ENCODE data around the gene PHYH.
"Not testable (repeated sequence)": the region's sequence is repeated elsewhere in the genome, so short reads cannot be mapped to it uniquely, and the experiment has no call there.

PHYH gene

DNA sequence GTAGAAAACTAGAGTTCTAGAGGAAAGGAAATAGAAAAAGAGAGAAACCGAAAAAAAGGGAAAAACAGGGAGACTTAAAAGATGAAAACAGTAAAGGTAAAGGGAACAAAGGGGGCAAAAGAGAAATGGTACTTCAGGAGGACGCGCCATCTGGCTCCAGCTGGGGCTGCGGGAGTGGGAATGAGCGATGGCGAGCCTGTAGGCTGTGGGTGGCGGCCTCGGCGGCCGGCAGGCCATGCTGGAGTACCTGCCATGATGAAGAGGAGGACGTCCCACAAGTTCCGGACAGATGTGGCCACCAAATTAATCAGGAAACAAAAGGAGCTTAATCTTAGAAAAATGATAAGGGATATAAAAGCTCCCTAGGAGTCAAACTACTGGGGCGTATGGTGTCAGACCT lies 21.7 kb upstream of the PHYH start:
- no peak for DNase-seq (ENCODE audit: low read depth in 2 of 2)

DNA sequence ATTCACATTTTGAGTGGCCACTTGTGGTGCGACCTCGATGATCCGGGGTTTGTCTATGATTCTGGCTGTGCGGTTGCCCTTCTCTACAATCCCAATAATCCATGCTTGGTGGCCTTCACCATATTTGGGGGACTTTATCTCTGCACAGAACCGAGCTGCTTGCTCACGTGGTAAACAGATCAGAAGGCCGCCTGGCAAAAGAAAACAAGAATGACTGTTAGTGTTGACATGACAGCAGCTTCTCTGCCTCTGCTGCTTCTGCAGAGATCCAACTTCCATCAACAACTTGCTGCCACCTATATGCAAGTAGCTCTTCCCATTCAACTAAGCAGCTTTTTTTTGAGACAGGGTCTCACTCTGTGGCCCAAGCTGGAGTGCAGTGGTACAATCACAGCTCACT lies 19.3 kb upstream of the PHYH start:
- no peak for DNase-seq (ENCODE audit: low read depth in 2 of 2)

DNA sequence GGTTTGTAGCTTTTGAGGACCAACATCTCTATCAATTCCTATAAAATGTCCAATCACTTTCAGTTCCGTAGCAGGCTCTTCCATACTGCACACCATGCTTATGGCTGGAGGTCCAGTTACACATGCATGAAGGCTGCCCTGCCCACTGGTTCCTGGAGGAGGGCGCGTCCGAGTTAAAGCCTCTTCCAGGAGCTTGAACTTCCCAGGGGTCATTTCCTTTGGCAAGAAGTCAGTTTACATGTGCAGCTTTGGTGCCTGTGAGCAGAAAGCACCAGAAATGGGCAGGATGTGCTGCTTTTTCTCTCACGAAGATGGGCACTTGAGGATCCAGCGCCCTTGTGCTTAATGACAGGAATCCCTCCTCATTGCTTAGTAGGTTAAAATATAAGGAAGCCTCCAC lies 17.6 kb upstream of the PHYH start:
- DNase-seq (ENCODE audit: low read depth in 2 of 2), result no peak

DNA sequence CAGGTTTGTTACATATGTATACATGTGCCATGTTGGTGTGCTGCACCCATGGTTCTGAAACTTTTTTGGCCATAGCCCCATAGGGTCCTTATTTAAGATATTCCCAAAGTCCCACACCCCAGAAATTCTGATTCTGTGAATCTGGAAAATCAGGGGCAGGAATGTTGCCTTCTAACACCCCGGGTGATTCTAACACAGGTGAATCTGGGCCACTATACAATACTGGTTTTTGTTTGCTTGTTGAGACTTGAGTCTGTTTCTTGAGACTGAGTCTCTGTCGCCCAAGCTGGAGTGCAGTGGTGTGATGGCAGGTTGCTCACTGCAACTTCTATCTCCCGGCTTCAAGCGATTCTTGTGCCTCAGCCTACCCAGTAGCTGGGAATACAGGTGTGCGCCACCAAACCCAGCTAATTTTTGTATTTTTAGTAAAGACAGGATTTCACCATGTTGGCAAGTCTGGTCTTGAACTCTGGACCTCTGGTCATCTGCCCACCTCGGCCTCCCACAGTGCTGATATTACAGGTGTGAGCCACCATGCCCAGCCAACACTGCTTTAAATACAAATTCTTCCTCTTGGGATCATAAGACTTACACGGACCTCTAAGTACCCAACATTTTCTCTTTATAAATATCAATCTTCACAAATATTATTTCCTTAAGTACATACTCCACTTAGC lies 16.9 kb upstream of the PHYH start:
- no peak for DNase-seq (ENCODE audit: low read depth in 2 of 2)

DNA sequence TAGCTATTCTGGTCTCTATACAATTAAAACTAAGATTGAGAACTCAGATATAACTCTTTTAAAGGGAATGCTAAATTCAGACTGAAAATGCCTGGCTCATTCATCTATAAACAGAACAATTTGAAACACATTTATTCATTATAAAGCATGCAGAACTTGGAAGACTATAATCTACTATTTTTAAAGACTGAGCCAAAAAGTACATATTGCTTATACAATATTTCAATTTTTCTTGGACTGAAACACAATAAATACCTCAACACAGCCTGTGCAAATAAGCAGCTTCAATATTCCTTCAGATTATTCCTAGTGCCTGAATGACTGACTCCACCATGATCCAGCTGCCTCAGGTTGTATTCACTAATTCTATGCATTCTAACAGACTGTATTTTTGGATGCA lies 15.5 kb upstream of the PHYH start:
- no peak for DNase-seq (ENCODE audit: low read depth in 2 of 2)

DNA sequence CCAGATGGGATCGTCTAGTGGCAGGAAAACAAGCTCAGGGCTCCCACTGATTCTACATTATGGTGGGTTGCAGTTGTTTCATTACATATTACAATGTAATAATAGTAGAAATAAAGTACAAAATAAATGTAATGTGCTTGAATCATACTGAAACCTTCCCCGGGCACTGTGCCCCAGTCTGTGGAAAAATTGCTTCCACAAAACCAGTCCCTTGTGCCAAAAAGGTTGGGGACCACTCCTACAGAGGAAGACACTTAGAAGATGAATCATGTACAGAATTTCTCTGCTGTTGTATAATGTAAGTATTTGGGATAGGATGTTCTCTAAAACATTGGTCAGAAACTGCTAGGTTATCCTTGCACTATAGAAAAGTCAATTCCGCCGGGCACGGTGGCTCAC lies 11.3 kb upstream of the PHYH start:
- no peak for DNase-seq (ENCODE audit: low read depth in 2 of 2)

DNA sequence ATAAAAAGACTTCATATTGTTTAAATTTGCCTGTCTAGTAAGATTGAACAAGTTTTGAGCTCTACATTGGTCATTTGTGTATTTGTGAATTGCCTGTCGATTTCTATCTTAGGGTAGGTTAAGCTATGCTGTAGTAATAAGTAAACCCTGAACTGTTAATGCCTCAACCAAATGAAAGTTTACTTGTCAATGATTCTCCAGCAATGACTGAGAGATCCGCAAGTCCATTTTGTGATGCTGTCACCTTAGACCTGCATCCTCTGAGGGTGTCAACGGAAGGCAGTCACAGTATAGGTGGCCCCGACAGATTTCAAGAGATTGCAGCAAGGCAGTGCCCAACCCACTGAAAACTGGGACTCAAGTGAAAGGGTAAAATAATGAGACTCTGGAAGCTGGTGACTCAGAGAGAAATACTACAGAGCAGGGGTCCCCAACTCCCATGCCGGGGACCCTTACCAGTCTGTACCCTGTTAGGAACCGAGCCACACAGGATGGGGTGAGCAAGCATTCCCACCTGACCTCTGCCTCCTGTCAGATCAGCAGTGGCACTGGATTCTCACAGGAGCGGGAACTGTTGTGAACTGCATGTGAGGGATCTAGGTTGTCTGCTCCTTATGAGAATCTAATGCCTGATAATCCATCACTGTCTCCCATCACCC lies 10.8 kb upstream of the PHYH start:
- DNase-seq (ENCODE audit: low read depth in 2 of 2), result no peak

DNA sequence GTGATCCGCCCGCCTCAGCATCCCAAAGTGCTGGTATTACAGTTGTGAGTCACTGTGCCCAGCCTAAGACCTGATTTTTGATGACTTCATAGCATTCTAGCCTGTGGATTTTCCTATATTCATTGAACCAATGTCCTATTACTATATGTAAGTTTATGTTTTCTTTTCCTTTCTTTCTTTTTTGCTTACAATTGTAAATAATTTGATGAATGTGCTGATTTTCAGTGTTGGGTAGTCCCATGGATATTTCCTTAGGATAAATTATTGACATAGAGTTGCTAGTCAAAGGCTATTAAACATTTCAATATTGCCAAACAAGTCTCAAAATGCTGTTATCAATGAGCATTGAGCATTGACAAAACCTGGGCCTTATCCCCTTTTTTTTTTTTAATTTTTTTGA lies 9.9 kb upstream of the PHYH start:
- no peak for DNase-seq (ENCODE audit: low read depth in 2 of 2)

DNA sequence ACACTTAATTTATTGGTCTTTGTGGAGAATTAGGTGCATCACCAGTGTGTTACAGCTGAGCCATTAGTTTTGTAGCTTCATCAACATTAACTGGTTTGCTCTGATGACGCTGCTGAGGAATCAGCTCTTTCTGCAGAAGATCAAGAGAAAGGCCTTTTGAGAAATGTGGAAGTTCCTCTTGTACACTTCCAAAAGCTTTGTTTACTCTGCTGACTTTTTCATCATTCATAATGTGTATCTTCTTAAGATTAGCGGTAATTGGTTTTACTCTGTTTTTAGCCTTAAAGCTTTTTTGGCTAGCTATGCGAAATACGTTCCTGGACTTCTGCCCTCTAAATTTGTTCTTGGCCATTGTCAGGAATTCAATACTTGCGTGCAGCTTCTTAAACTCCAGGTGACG lies 8.2 kb upstream of the PHYH start:
- DNase-seq (ENCODE audit: low read depth in 2 of 2), result no peak

DNA sequence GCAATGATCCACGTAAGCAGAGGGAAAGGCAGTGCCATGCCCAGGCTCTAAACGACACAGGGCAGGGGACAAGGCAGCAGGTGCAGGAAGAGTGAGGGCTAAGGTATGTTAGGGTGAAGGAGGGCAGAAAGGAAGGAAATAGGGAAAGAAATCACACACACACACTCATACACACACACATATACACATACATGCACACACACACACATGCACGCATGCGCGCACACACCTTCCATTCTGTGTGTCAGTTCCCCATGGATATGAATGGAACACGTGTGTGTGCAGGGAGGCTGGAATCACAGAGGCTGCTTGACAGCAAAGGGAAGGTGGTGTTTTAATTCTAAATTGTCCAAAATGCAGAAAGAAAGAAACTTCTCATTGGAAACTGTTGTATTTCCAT lies 6.2 kb upstream of the PHYH start:
- DNase-seq (ENCODE audit: low read depth in 2 of 2), result no peak

DNA sequence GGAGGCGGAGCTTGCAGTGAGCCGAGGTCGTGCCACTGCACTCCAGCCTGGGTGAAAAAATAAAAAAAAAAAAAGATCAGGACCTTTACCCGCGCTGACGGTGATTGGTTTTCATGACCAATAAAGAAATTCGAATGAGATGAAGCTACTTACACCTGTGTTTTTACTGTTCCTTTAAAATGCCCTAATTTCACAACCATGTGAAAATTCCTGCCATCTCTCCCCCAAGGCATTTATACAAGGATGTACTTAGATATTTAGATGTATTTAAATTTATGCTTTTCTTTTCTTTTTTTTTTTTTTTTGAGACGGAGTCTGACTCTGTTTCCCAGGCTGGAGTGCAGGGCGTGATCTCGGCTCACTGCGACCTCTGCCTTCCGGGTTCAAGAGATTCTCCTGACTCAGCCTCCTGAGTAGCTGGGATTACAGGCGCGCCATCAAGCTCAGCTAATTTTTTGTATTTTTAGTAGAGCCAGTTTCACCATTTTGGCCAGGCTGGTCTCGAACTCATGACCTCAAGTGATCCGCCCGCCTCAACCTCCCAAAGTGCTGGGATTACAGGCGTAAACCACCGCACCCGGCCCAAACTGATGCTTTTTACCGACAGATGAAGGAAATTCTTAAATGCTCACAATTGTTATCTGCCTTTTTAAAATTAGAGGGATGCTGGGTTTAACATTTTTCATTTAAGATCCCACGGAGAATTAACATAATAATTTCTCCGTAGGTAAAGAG lies 3.1 kb upstream of the PHYH start:
- no peak for DNase-seq (ENCODE audit: low read depth in 2 of 2)

DNA sequence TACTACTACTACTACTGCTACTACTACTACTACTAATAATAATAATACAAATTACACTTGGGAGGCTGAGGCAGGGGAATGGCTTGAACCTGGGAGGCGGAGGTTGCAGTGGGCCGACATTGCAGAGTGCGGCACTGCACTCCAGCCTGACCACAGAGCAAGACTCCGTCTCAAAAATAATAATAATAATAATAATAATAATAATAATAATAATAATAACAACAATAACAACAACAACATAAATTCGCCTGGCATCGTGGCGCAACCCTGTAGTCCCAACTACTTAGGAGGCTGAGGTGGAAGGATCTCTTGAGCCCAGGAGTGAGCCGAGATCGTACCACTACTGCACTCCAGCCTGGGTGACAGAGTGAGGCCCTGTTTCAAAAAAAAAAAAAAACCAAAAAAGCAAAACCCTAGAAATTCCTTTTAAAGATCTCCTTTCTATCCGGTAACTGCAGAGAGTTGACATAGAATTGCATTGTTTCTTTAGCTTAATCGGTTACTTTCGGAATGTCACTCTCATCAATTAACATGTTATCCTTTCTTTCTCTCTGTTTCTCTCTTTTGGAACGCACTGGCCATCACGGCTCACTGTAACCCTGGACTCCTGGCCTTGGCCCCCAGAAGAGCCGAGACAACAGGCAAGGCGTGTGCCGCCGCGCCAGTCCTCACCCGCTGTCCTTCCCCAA lies 972 bp downstream of the PHYH start:
- DNase-seq (ENCODE audit: low read depth in 2 of 2), result no peak

DNA sequence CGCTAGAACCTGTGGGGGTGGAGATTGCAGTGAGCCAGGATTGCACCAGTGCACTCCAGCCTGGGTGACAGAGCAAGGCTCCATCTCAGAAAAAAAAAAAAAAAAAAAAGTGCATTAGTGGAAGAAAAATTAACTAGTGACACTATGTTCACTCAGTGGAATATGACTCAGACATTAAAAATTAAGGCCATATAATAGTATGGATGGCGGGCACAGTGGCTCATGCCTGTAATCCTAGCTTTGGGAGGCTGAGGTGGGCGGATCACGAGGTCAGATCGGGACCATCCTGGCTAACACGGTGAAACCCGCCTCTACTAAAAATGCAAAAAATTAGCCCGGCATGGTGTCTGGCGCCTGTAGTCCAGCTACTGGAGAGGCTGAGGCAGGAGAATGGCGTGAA lies 3.4 kb downstream of the PHYH start:
- DNase-seq (ENCODE audit: low read depth in 2 of 2), result no peak

DNA sequence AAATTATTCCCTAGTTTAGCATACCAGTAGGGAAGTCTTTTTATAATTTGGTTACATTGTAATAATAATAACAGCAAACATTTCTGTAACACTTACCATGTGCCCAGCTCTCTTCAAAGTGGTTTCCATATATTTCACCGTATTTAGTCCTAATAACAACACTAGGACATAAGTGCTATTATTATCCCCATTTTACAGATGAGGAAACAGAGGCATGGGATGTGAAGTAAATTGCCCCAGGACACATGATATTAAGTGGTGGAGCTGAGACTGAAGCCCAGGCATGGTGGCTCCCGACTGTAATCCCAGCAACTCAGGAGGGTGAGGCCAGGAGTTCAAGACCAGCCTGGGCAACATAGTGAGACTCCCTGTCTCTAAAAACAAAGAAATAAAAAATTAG lies 5.1 kb downstream of the PHYH start:
- DNase-seq (ENCODE audit: low read depth in 2 of 2), result no peak

DNA sequence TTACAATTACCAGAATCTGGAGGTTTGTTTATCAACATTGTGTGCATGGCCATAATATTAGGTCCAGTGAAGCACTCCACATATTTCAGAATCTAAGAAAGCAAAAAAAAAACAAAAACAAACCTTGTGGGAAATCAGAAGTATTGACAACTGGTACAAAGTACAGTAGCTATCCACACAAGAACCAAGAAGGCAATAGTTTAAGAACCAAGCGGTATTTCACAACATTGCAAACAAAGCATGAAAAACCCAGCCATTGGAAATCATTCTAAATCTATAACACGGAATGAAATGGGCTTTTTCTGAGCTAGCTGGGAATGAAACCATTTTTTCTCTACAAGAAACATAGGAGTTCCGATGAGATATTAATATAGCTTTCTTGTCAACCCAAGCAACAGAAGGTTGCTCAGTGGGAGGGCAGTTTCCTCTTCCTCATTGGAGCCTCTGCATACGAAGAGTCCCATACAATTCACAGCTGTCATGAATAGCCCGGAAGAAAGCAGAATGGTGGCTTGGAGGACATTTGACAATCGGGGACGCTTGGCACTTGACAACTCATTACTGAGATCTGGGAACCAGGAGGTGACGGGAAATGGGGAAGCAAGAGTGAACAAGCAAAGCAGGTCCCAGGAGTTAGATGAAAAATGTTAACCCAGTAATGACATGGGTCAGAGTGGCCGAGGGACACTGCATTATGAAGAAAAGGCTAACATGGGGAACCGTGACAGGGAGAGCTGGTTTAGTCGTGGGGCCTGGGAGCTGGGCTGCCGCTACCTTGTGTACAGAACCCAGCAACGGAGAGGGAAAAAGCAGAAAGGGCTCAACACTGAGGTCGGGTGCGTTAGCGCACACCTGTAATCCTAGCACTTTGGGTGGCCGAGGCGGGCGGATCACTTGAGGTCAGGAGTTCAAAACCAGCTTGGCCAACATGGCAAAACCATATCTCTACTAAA lies 7.8 kb downstream of the PHYH start:
- DNase-seq (ENCODE audit: low read depth in 2 of 2), result no peak

DNA sequence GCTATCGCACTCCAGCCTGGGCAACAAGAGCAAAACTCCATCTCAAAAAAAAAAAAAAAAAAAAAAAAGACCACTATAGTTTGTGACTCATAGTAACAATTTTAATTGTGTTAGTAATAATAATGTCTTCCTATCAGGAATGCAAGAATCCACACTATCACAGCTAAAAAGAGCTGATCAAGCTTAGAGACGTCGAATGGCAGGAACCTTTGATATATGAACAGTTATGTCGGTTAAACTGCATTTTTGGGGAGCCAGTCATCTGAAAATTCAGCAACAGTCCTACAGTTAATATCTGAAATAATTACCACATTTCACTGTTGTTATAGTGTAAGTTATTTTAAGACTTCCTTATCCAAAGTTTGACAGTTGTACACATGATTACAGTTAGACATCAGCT lies 8.8 kb downstream of the PHYH start:
- no peak for DNase-seq (ENCODE audit: low read depth in 2 of 2)

DNA sequence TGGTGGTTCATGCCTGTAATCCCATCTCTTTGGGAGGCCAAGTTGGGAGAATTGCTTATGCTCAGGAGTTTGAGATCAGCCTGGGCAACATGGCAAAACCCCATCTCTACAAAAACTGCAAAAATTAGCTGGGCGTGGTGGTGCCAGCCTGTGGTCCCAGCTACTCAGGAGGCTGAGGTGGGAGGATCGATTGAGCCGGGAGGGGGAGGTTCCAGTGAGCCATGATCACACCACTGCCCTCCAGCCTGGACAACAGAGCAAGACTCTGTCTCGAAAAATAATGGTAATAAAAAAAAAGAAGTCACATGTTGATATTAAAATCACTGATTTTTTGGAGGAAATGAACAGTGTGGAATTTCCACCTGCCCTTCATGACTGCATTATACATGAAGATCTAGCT lies 15.8 kb downstream of the PHYH start:
- no peak for DNase-seq (ENCODE audit: low read depth in 2 of 2)

DNA sequence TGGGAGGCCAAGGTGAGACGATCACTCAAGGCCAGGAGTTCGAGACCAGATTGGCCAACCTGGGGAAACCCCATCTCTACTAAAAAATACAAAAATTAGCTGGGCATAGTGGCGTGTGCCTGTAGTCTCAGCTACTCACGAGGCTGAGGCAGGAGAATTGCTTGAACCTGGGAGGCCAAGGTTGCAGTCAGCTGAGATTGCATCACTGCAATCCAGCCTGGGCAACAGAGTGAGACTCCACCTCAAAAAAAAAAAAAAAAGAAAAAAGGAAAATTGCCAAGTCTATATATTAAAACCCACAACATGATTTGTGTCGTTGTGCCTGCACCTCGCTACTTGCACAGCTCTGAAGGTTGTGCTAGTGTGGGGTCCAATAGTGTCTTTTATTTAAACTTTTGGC lies 17.5 kb downstream of the PHYH start:
- DNase-seq (ENCODE audit: low read depth in 2 of 2), result not testable (repeated sequence)

DNA sequence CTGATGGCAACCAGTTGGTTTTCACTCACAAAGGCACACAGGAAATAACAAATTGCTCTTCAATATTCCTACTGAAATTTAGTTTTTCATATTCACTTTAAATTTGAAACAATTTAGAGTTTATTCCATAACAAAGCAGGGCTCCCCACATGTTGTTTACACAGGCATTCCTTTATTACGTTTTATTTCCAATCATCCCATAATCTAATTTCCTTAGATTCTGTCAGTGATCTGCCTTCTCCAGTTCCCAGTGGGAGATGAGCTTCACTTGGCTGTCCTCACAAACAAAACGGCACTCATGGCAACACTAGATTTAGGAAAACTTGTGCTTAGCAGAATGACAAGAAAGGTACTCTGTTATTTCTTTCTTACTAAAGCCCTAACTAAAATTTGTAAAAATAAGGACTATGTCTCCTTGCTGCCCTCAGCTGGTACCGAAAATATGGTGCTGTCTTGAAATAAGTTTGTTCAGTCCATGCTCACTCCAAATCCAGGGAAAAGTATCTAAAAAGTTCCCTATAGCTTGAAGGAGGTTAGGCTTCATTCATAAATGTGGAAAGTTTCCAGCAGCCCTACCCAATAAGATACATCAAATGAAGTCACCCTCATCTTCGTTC lies 23.0 kb downstream of the PHYH start:
- no peak for DNase-seq (ENCODE audit: low read depth in 2 of 2)

DNA sequence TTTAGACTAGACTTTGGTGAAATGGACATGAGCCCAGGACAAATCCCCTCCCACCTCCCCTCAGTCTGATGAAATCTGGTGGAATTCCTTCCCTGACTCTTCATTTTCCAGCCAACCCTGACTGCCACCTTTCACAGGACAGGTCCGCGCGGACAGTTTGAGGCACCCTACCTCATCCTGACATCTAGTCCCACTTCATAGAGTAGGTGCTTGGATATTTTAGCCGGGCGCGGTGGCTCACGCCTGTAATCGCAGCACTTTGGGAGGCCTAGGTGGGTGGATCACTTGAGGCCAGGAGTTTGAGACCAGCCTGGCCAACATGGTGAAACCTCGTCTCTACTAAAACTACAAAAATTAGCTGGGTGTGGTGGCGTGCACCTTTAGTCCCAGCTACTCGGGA lies 23.7 kb downstream of the PHYH start:
- DNase-seq (ENCODE audit: low read depth in 2 of 2), result not testable (repeated sequence)

DNA sequence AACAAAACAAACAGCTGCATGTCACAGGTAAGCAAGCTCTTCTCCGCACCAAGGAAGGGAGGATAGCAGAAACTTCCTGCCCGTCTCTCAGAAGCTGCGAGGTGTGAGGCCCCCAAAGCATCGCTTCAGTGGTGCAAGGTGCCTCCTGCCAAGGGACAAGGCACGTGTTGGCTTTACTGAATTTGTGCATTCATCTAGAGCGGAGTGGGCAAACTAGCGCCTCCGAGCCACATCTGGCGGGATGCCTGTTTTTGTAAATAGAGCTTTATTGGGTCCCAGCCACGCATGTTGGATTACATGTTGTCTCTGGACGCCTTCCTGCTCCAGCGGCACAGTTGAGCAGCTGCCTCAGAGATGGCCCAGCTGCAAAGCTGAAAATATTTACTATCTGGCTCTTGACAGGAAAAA lies 27.7 kb downstream of the PHYH start:
- DNase-seq (ENCODE audit: low read depth in 2 of 2), result no peak

Data from stimulated activated CD8-positive, alpha-beta memory T cell treated with anti-CD3 and anti-CD28 coated beads, Interleukin-7, amount 100 ng/mL, for 1 hour (primary cell).